ENCODE results near the gene TNFSF8.
A peak's percentile ranks its signal among the peaks of the same experiment; 100 is the strongest.

TNFSF8 gene

GRCh38 chr9:114908805-114909448 is 21.5 kb downstream of the TNFSF8 start:
- DNase-seq (peak; percentile 59), ATAC-seq (ENCODE audit: insufficient read depth, low read depth) (peak; percentile 64)
- H2AFZ ChIP-seq (ENCODE audit: low read depth, low read length), result peak overlapping the region; percentile 61
- H3K4me1 ChIP-seq (ENCODE audit: insufficient read depth, low read length), result peaks cover 84% of the 10 kb centered on the region
- peak overlapping the region; percentile 54 for H3K4me2 ChIP-seq (ENCODE audit: insufficient read depth, low read length)
- no peaks in the 10 kb centered on the region for H3K9me3 ChIP-seq (ENCODE audit: insufficient read depth, low read length, severe bottlenecking)
- no peaks in the 10 kb centered on the region for H3K79me2 ChIP-seq (ENCODE audit: insufficient read depth, low read length)
- H3K9ac ChIP-seq (ENCODE audit: low read depth, low read length), result peak overlapping the region; percentile 54
- TF ChIP-seq EZH2 (IDR thresholded peaks at IDR 0.05; ENCODE audit: borderline replicate concordance, low read depth, low read length, severe bottlenecking), result no peak
- TF ChIP-seq CTCF (IDR thresholded peaks at IDR 0.05; ENCODE audit: borderline replicate concordance, extremely low read depth, low read length, poor library complexity, severe bottlenecking), result no peak
- H4K20me1 ChIP-seq (ENCODE audit: insufficient read depth, low read length), result no peaks in the 10 kb centered on the region
- H3K4me3 ChIP-seq (ENCODE audit: low read depth in 1 of 2, low read length in 2 of 2), result peak overlapping the region in 1 of 2 experiments; percentile 36; a peak in 2 of 4 replicates
- H3K27ac ChIP-seq (ENCODE audit: low read length), result peak overlapping the region; percentile 96
- H3K36me3 ChIP-seq (ENCODE audit: insufficient read depth, low read length), result peaks cover 21% of the 10 kb centered on the region
- no peaks in the 10 kb centered on the region for H3K27me3 ChIP-seq (ENCODE audit: insufficient read depth, low read length, poor library complexity)

GRCh38 chr9:114908104-114908622 is 22.2 kb downstream of the TNFSF8 start:
- no peaks in the 10 kb centered on the region for H4K20me1 ChIP-seq (ENCODE audit: insufficient read depth, low read length)
- no peaks in the 10 kb centered on the region for H3K27me3 ChIP-seq (ENCODE audit: insufficient read depth, low read length, poor library complexity)
- peak overlapping the region; percentile 96 for H3K27ac ChIP-seq (ENCODE audit: low read length)
- H3K79me2 ChIP-seq (ENCODE audit: insufficient read depth, low read length), result no peaks in the 10 kb centered on the region
- H3K9ac ChIP-seq (ENCODE audit: low read depth, low read length), result peak overlapping the region; percentile 54
- ATAC-seq (ENCODE audit: insufficient read depth, low read depth), result peak; percentile 79
- H3K4me3 ChIP-seq (ENCODE audit: low read depth in 1 of 2, low read length in 2 of 2), result peak overlapping the region in 1 of 2 experiments; percentile 9; a peak in 1 of 4 replicates
- H2AFZ ChIP-seq (ENCODE audit: low read depth, low read length), result peak overlapping the region; percentile 61; the same call in 1 of the 2 replicates
- peak overlapping the region; percentile 54 for H3K4me2 ChIP-seq (ENCODE audit: insufficient read depth, low read length)
- no peaks in the 10 kb centered on the region for H3K9me3 ChIP-seq (ENCODE audit: insufficient read depth, low read length, severe bottlenecking)
- H3K36me3 ChIP-seq (ENCODE audit: insufficient read depth, low read length), result peaks cover 24% of the 10 kb centered on the region
- DNase-seq, result peak; percentile 80
- TF ChIP-seq CTCF (IDR thresholded peaks at IDR 0.05; ENCODE audit: borderline replicate concordance, extremely low read depth, low read length, poor library complexity, severe bottlenecking), result no peak
- H3K4me1 ChIP-seq (ENCODE audit: insufficient read depth, low read length), result peaks cover 87% of the 10 kb centered on the region

- Histone ChIP-seq H3K4me3 (ENCODE audit: low read depth in 1 of 2, low read length in 2 of 2) (no peak overlapping the region), H3K9ac (ENCODE audit: low read depth, low read length) (peak overlapping the region; percentile 54), H2AFZ (ENCODE audit: low read depth, low read length) (peak overlapping the region; percentile 14; the same call in 1 of the 2 replicates), H3K27me3 (ENCODE audit: insufficient read depth, low read length, poor library complexity) (no peaks in the 10 kb centered on the region), H3K36me3 (ENCODE audit: insufficient read depth, low read length) (peaks cover 32% of the 10 kb centered on the region), H3K27ac (ENCODE audit: low read length) (peak overlapping the region; percentile 96), H3K4me1 (ENCODE audit: insufficient read depth, low read length) (peaks cover 92% of the 10 kb centered on the region), H3K79me2 (ENCODE audit: insufficient read depth, low read length) (no peaks in the 10 kb centered on the region), H3K4me2 (ENCODE audit: insufficient read depth, low read length) (peak overlapping the region; percentile 54), H4K20me1 (ENCODE audit: insufficient read depth, low read length) (no peaks in the 10 kb centered on the region), H3K9me3 (ENCODE audit: insufficient read depth, low read length, severe bottlenecking) (no peaks in the 10 kb centered on the region)
- peak; percentile 47 for ATAC-seq (ENCODE audit: insufficient read depth, low read depth)
- TF ChIP-seq CTCF (IDR thresholded peaks at IDR 0.05; ENCODE audit: borderline replicate concordance, extremely low read depth, low read length, poor library complexity, severe bottlenecking) (peak; percentile 88), EZH2 (IDR thresholded peaks at IDR 0.05; ENCODE audit: borderline replicate concordance, low read depth, low read length, severe bottlenecking) (no peak)
- peak; percentile 59 for DNase-seq
Observed at GRCh38 chr9:114906922-114907571, 23.3 kb downstream of the TNFSF8 start.

Data from DND-41 (cell line).